ENCODE measurements around the gene MDM2. TPM values are rescaled to one million over a fixed set of nuclear protein-coding genes. Genes with fewer than 3 reads are reported as not detected.

Gene MDM2
- total RNA-seq, 2 donors from 2014 or later = 102 to 137 TPM

DNA sequence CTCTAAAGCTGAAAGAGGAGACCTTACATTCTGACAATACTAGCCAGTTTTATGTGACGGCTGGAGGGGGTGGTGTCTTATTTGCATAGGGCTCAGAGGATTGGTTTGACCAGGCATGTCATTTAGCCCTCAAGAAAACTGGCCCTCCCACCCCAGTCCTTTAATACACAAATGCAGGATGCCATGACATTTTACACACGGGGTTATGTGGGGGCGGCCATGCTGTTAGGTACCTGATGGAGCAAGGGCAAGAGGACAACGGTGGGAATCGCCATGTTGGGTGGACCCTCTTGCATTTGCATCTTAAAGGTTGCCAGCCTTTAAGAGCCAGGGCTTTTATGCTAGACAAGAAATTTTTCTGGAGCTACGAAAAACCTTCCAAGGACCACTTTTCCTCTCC is 23.3 kb downstream of the MDM2 start:
- TF ChIP-seq CTCF (conservative IDR thresholded peaks at IDR 0.05) = no peak
- Histone ChIP-seq H3K27ac (ENCODE audit: low read depth, low read length) (no peak overlapping the region), H3K9me3 (ENCODE audit: control insufficient read depth, low read length) (no peaks in the 10 kb centered on the region), H3K4me3 (ENCODE audit: low read length) (no peak overlapping the region), H3K9ac (ENCODE audit: extremely low read depth, low read length, poor library complexity, severe bottlenecking) (no peak overlapping the region), H3K36me3 (ENCODE audit: control insufficient read depth, insufficient read depth, low read length) (peaks cover 90% of the 10 kb centered on the region), H3K27me3 (ENCODE audit: control insufficient read depth, insufficient read depth, low read length, poor library complexity, severe bottlenecking) (no peaks in the 10 kb centered on the region), H3K4me1 (ENCODE audit: control insufficient read depth, insufficient read depth, low read length) (no peaks in the 10 kb centered on the region)
- peak; percentile 73 for DNase-seq
- no peaks in the 10 kb centered on the region for H3K27me3 Mint-ChIP-seq (ENCODE audit: insufficient read depth)
- no peaks in the 10 kb centered on the region for H3K9me3 Mint-ChIP-seq
- WGBS, 2 experiments (ENCODE audit: insufficient coverage in 1 of 2, insufficient read length in 1 of 2) = 89 to 97% methylated on average over 4 to 6 of the region's 6 CpGs
- H3K4me3 Mint-ChIP-seq = no peak overlapping the region
- no peak overlapping the region for H3K27ac Mint-ChIP-seq
- peaks cover 48% of the 10 kb centered on the region for H3K36me3 Mint-ChIP-seq (ENCODE audit: low read depth)
- H3K4me1 Mint-ChIP-seq = peaks cover 9% of the 10 kb centered on the region

DNA sequence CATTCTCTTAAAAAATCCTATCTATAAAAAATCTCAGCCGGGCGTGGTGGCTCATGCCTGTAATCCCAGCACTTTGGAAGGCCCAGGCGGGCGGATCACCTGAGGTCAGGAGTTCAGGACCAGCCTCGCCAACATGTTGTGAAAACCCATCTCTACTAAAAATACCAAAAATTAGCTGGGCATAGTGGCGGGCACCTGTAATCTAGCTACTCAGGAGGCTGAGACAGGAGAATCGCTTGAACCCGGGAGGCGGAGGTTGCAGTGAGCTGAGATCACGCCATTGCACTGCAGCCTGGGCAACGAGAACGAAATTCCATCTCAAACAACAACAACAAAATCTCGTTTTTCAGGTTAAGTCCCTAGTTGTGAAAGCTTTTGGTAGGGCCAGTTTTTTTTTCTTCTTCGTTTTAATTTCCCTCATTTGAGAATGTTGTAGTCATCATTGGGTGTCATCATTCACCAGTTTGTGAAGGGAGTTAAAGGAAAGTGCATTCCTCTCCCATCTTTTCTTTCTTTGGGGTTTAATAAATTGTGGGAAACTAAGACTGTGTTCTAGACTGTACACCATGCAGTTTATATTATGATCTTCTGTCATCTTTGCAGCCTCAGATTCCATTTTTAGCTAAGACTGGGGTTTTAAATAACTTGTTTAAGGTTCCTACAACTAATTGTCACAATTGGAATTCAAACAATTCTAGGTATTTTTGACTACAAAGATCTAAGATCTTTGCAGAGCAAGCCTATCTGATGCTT is 23.9 kb downstream of the MDM2 start:
- DNase-seq = no peak
- H3K9ac ChIP-seq (ENCODE audit: extremely low read depth, low read length, poor library complexity, severe bottlenecking) = no peak overlapping the region
- H3K9me3 ChIP-seq (ENCODE audit: control insufficient read depth, low read length) = no peaks in the 10 kb centered on the region
- Mint-ChIP-seq H3K27ac (peak overlapping the region; percentile 77), H3K36me3 (ENCODE audit: low read depth) (peaks cover 52% of the 10 kb centered on the region), H3K9me3 (no peaks in the 10 kb centered on the region), H3K4me1 (peaks cover 9% of the 10 kb centered on the region), H3K27me3 (ENCODE audit: insufficient read depth) (no peaks in the 10 kb centered on the region), H3K4me3 (no peak overlapping the region)
- H3K27ac ChIP-seq (ENCODE audit: low read depth, low read length) = no peak overlapping the region
- H3K4me1 ChIP-seq (ENCODE audit: control insufficient read depth, insufficient read depth, low read length) = no peaks in the 10 kb centered on the region
- no peaks in the 10 kb centered on the region for H3K27me3 ChIP-seq (ENCODE audit: control insufficient read depth, insufficient read depth, low read length, poor library complexity, severe bottlenecking)
- TF ChIP-seq CTCF (conservative IDR thresholded peaks at IDR 0.05) = no peak
- H3K36me3 ChIP-seq (ENCODE audit: control insufficient read depth, insufficient read depth, low read length) = peaks cover 90% of the 10 kb centered on the region
- 94 to 96% methylated on average over 8 to 14 of the region's 14 CpGs for WGBS, 2 experiments (ENCODE audit: insufficient coverage in 1 of 2, insufficient read length in 1 of 2)
- H3K4me3 ChIP-seq (ENCODE audit: low read length) = no peak overlapping the region

- TF ChIP-seq CTCF (conservative IDR thresholded peaks at IDR 0.05) = no peak
Measured at GRCh38 chr12:68832504-68832867, 24.5 kb downstream of the MDM2 start.

More at GRCh38 chr12:68832504-68832867, 24.5 kb downstream of the MDM2 start:
- Mint-ChIP-seq H3K27me3 (ENCODE audit: insufficient read depth) (no peaks in the 10 kb centered on the region), H3K9me3 (no peaks in the 10 kb centered on the region), H3K4me3 (no peak overlapping the region), H3K4me1 (peaks cover 9% of the 10 kb centered on the region), H3K27ac (no peak overlapping the region), H3K36me3 (ENCODE audit: low read depth) (peaks cover 51% of the 10 kb centered on the region)
- 99 to 100% methylated on average over 3 to 4 of the region's 4 CpGs for WGBS, 2 experiments (ENCODE audit: insufficient coverage in 1 of 2, insufficient read length in 1 of 2)
- no peak overlapping the region for H3K27ac ChIP-seq (ENCODE audit: low read depth, low read length)
- H3K4me3 ChIP-seq (ENCODE audit: low read length) = no peak overlapping the region
- no peaks in the 10 kb centered on the region for H3K27me3 ChIP-seq (ENCODE audit: control insufficient read depth, insufficient read depth, low read length, poor library complexity, severe bottlenecking)
- no peak for DNase-seq
- peaks cover 90% of the 10 kb centered on the region for H3K36me3 ChIP-seq (ENCODE audit: control insufficient read depth, insufficient read depth, low read length)
- no peak overlapping the region for H3K9ac ChIP-seq (ENCODE audit: extremely low read depth, low read length, poor library complexity, severe bottlenecking)
- no peaks in the 10 kb centered on the region for H3K9me3 ChIP-seq (ENCODE audit: control insufficient read depth, low read length)
- no peaks in the 10 kb centered on the region for H3K4me1 ChIP-seq (ENCODE audit: control insufficient read depth, insufficient read depth, low read length)

All from endodermal cell (in vitro differentiated cells).